ENCODE data around the gene KIF1B. TPM values are rescaled to one million over a fixed set of nuclear protein-coding genes. Genes with fewer than 3 reads are reported as not detected.

The KIF1B gene
- total and polyA plus RNA-seq, 11 donors = 25.0 to 137 (median 78.4) TPM

DNA sequence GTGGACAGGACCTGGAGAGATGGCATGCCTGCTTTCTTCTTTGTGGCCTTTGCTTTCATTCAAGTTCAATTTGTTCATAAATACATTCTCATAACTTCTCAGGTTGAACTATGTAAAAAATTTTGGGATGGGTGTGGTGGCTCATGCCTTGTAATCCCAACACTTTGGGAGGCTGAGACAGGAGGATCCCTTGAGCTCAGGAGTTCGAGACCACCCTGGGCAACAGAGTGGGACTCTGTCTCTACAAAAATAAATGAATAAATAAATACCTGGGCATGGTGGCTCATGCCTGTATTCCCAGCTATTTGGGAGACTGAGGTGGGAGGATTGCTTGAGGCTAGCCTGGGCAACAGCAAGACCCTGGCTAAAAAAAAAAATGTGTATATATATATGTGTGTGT, 2.1 kb downstream of the KIF1B start:
- H3K4me3 ChIP-seq = peak overlapping the region in 9 of 12 donors; percentile 80 to 97 (median 94)
- H3K4me1 ChIP-seq = peaks cover 5 to 67% (median 53%) of the 10 kb centered on the region in 12 donors
- H3K27me3 ChIP-seq = no peaks in the 10 kb centered on the region
- WGBS, 4 donors = 69 to 80% (median 76%) methylated on average over 1 of the region's 1 CpG
- H3K9me3 ChIP-seq = no peaks in the 10 kb centered on the region
- TF ChIP-seq, protein P1, sequence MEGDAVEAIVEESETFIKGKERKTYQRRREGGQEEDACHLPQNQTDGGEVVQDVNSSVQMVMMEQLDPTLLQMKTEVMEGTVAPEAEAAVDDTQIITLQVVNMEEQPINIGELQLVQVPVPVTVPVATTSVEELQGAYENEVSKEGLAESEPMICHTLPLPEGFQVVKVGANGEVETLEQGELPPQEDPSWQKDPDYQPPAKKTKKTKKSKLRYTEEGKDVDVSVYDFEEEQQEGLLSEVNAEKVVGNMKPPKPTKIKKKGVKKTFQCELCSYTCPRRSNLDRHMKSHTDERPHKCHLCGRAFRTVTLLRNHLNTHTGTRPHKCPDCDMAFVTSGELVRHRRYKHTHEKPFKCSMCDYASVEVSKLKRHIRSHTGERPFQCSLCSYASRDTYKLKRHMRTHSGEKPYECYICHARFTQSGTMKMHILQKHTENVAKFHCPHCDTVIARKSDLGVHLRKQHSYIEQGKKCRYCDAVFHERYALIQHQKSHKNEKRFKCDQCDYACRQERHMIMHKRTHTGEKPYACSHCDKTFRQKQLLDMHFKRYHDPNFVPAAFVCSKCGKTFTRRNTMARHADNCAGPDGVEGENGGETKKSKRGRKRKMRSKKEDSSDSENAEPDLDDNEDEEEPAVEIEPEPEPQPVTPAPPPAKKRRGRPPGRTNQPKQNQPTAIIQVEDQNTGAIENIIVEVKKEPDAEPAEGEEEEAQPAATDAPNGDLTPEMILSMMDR (IDR thresholded peaks at IDR 0.05) = no peak
- TF ChIP-seq POLR2A (IDR thresholded peaks at IDR 0.05) = no peak
- intact Hi-C loops (cut with DNase I) = loop anchor here in 9 of 10 donors (5.0 to 10.0 kb wide), 7 partner anchors 40 to 125 kb away; no protein-coding TSS in a partner anchor
- DNase-seq = no peak
- ATAC-seq = no peak
- H3K27ac ChIP-seq = peak overlapping the region in 11 of 12 donors; percentile 97 to 100 (median 99)
- H3K36me3 ChIP-seq = no peaks in the 10 kb centered on the region

DNA sequence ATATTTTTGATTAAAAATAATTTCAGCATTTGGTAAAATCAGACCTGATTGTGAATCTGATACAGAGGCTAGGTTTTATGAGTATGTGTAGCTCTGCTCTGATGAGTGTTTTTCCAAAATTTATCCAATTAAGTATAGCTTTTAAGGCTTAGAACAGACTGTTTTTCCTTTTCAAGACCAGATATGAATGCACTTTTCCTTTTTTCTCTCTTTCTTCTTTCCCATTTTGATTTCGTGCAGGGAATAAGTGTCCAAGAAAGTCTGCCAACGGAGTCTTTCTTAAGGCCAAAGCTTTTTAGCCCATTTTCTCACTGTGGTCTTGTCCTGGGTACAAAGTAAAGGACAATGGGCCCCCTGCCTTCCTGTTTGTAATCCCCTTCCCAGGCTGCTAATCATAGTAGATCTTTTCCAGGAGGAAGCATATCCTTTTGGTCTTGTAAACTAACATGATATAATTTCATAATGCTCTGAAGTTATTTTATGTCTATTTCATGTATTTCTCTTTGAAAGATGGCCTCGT, 2.9 kb downstream of the KIF1B start:
- no peaks in the 10 kb centered on the region for H3K9me3 ChIP-seq
- intact Hi-C loops (cut with DNase I) = loop anchor here in 9 of 10 donors (5.0 to 10.0 kb wide), 7 partner anchors 39 to 124 kb away; no protein-coding TSS in a partner anchor
- peak overlapping the region in 10 of 12 donors; percentile 8 to 100 (median 36) for H3K27ac ChIP-seq
- peaks cover 10 to 75% (median 60%) of the 10 kb centered on the region in 12 donors for H3K4me1 ChIP-seq
- H3K36me3 ChIP-seq = no peaks in the 10 kb centered on the region
- peak overlapping the region in 1 of 12 donors; percentile 14 for H3K4me3 ChIP-seq
- ATAC-seq (no peak), DNase-seq (no peak)
- TF ChIP-seq, protein P1 (IDR thresholded peaks at IDR 0.05) = no peak
- no peak for TF ChIP-seq POLR2A (IDR thresholded peaks at IDR 0.05)
- WGBS, 4 donors = 15 to 28% (median 18%) methylated on average over 3 of the region's 3 CpGs
- no peaks in the 10 kb centered on the region for H3K27me3 ChIP-seq

DNA sequence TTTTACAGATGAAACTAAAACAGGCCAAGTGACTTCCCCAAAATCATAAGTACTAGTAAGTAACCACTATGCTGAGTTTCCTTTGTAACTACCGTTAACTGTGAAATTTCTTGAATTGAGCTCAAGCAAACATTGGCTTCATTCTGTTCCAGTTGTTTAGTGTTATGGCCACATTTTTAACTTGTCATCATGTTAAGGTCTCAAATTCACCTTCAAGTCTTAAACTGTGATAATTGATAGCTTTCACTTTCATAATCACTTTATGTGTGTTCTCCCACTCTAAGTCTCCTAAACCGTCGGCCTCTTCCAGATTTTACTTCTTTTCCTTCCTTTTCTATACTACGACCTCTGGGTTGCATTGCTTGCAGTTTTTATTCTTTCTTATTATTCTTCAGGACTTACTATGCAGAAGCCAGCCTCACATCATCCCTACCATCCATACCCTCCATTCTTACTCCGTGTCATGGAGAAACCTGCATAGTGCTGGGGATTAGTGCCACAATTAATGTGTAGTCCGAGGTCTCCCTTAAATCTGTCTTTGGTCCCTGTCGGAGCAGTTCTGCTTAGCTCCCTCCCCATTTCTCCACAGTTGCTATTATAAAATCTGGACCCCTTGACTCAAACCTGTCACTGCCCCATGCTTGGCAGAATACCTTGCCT, 5.8 kb downstream of the KIF1B start:
- peak overlapping the region in 4 of 12 donors; percentile 5 to 32 (median 20) for H3K4me3 ChIP-seq
- no peak for TF ChIP-seq POLR2A (IDR thresholded peaks at IDR 0.05)
- TF ChIP-seq, protein P1 (IDR thresholded peaks at IDR 0.05) = no peak
- peak overlapping the region in 9 of 12 donors; percentile 3 to 65 (median 30) for H3K27ac ChIP-seq
- intact Hi-C loops (cut with DNase I) = loop anchor here in 7 of 10 donors (5.0 to 10.0 kb wide), 4 partner anchors 36 to 69 kb away; no protein-coding TSS in a partner anchor
- 30 to 47% (median 36%) methylated on average over 7 of the region's 7 CpGs for WGBS, 4 donors
- H3K27me3 ChIP-seq = no peaks in the 10 kb centered on the region
- H3K9me3 ChIP-seq = no peaks in the 10 kb centered on the region
- DNase-seq (no peak), ATAC-seq (no peak)
- H3K36me3 ChIP-seq = no peaks in the 10 kb centered on the region
- H3K4me1 ChIP-seq = peaks cover 10 to 88% (median 77%) of the 10 kb centered on the region in 12 donors

DNA sequence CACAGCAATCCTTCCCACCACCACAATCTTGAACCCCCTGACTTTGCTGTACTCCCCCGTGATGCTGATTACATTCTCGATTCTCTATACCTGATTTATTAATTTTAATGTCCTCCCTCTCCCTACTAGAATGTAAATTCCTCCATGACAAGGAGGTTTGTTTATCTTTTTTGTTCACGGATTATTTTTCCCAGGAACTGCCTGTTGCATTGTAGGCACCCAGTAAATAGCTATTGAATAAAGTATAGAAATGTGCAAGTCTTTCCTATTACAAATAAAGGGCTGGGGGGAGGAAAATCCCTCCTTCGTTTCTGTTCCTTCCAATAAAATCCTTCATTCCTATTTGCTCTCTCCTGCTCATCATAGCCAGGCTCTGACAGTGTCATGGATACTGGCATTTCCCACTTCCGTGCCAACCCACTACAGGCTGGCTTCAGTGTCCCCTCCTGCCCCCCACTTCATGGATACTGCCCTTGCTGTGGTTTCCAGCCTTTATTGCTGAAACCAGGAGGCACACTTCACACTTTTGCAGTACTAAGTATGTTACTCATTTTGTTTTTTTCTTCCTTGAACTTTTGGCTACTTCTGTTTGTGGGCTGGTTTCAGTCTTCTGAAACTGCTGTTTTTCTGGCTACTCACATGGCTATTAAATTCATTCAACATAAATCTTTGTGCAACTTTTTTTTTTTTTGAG, 7.5 kb downstream of the KIF1B start:
- no peaks in the 10 kb centered on the region for H3K36me3 ChIP-seq
- peak overlapping the region in 7 of 12 donors; percentile 1 to 61 (median 29) for H3K27ac ChIP-seq
- TF ChIP-seq POLR2A (IDR thresholded peaks at IDR 0.05) = no peak
- TF ChIP-seq, protein P1 (IDR thresholded peaks at IDR 0.05) = no peak
- no peaks in the 10 kb centered on the region for H3K27me3 ChIP-seq
- H3K4me1 ChIP-seq = peaks cover 10 to 90% (median 76%) of the 10 kb centered on the region in 12 donors
- H3K9me3 ChIP-seq = no peaks in the 10 kb centered on the region
- DNase-seq (no peak), ATAC-seq (peak in 3 of 4 donors; percentile 23 to 38 (median 38))
- no peak overlapping the region for H3K4me3 ChIP-seq
- intact Hi-C loops (cut with DNase I) = loop anchor here in 7 of 10 donors (5.0 to 10.0 kb wide), 4 partner anchors 34 to 67 kb away; no protein-coding TSS in a partner anchor
- 40 to 48% (median 44%) methylated on average over 5 of the region's 5 CpGs for WGBS, 4 donors
